A549 treated with AZD9567 at 1 μM for 4 hours (cell line): ENCODE measurements around the gene ZNF300. TPM values are rescaled to one million over a fixed set of nuclear protein-coding genes. Genes with fewer than 3 reads are reported as not detected.

Experiments used
- total RNA-seq: library from RNA; stranded (reverse); fragments of 200-300 nt; extraction: Qiagen RNA extraction; gene quantifications from 5 replicates; pipeline ENCODE4 v1.2.3, GENCODE V29; 2022; ENCODE audit not compliant: insufficient read depth

The ZNF300 gene
- total RNA-seq, result 1.8 to 2.6 TPM (median 2.4 TPM) in 5 replicates

GRCh38 chr5:150904479-150905311, at the start of gene ZNF300:
TSS of gene ZNF300 (minus strand) at chr5:150904980. CDS start at chr5:150903155, 1,825 bp downstream.

GRCh38 chr5:150846308-150846653, 58.5 kb downstream of the ZNF300 start, which contains the start of gene IRGM:
TSS of gene IRGM (plus strand) at chr5:150846521. CDS start at chr5:150848124, 1,603 bp downstream.

Other genes starting within 250 kb of the ZNF300 start
- 0.02 to 0.06 TPM (median 0.02 TPM) in 3 of 5 replicates, not detected in the others for gene MYOZ3, start 243.7 kb downstream of the ZNF300 start, total RNA-seq
- 44.1 to 78.1 TPM (median 46.8 TPM) in 5 replicates for gene RBM22, start 203.9 kb downstream of the ZNF300 start, total RNA-seq
- 16.1 to 28.5 TPM (median 17.6 TPM) in 5 replicates for gene DCTN4, start 146.0 kb downstream of the ZNF300 start, total RNA-seq
- gene SMIM3, start 126.2 kb downstream of the ZNF300 start, total RNA-seq, result 8.0 to 11.4 TPM (median 9.0 TPM) in 5 replicates
- 0.14 to 0.36 TPM (median 0.22 TPM) in 4 of 5 replicates, not detected in the other for gene IRGM, start 58.5 kb downstream of the ZNF300 start, total RNA-seq
- 16.3 to 30.9 TPM (median 17.7 TPM) in 5 replicates for gene GPX3, start 115.6 kb upstream of the ZNF300 start, total RNA-seq
- 113 to 134 TPM (median 123 TPM) in 5 replicates for gene TNIP1, start 176.1 kb upstream of the ZNF300 start, total RNA-seq